Measurements from ENCODE around the gene CERS6. TPM values are rescaled to one million over a fixed set of nuclear protein-coding genes. Genes with fewer than 3 reads are reported as not detected.

The CERS6 gene
- total and polyA plus RNA-seq, 10 donors: 2.5 to 22.3 (median 12.8) TPM

DNA sequence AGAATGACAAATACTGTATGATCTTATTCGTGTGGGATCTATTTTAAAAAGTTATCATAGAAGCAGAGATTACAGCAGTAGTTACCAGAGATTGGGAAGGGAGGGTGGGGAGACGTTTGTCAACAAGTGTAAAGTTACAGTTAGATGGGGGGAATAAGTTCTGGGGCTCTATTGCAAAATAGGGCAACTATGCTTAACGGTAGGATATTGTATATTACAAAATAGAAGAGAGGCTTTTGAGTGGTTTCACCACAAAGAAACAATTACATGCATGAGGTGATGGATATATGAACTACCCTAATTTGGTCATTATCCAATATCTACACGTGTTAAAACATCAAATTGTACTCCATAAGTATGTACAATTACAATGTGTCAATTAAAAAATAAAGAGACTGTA, 223.0 kb downstream of the CERS6 start:
- 48 to 79% (median 66%) methylated on average over 4 of the region's 4 CpGs for WGBS, 5 donors
- Histone ChIP-seq H3K27me3 (replicated peaks in 1 of 7) (no peaks in the 10 kb centered on the region), H3K4me1 (no peaks in the 10 kb centered on the region), H3K36me3 (no peaks in the 10 kb centered on the region), H3K9me3 (no peaks in the 10 kb centered on the region), H3K27ac (no peak overlapping the region), H3K4me3 (no peak overlapping the region)
- DNase-seq: no peak
- intact Hi-C loops (cut with DNase I; ENCODE audit: low total_unique reads): no loop called here
- TF ChIP-seq POLR2A (IDR thresholded peaks at IDR 0.05) (no peak), POLR2AphosphoS5 (IDR thresholded peaks at IDR 0.05) (no peak)
- TF ChIP-seq, protein P1, sequence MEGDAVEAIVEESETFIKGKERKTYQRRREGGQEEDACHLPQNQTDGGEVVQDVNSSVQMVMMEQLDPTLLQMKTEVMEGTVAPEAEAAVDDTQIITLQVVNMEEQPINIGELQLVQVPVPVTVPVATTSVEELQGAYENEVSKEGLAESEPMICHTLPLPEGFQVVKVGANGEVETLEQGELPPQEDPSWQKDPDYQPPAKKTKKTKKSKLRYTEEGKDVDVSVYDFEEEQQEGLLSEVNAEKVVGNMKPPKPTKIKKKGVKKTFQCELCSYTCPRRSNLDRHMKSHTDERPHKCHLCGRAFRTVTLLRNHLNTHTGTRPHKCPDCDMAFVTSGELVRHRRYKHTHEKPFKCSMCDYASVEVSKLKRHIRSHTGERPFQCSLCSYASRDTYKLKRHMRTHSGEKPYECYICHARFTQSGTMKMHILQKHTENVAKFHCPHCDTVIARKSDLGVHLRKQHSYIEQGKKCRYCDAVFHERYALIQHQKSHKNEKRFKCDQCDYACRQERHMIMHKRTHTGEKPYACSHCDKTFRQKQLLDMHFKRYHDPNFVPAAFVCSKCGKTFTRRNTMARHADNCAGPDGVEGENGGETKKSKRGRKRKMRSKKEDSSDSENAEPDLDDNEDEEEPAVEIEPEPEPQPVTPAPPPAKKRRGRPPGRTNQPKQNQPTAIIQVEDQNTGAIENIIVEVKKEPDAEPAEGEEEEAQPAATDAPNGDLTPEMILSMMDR (IDR thresholded peaks at IDR 0.05 in 8 of 11, conservative IDR thresholded peaks at IDR 0.05 in 3 of 11): no peak

DNA sequence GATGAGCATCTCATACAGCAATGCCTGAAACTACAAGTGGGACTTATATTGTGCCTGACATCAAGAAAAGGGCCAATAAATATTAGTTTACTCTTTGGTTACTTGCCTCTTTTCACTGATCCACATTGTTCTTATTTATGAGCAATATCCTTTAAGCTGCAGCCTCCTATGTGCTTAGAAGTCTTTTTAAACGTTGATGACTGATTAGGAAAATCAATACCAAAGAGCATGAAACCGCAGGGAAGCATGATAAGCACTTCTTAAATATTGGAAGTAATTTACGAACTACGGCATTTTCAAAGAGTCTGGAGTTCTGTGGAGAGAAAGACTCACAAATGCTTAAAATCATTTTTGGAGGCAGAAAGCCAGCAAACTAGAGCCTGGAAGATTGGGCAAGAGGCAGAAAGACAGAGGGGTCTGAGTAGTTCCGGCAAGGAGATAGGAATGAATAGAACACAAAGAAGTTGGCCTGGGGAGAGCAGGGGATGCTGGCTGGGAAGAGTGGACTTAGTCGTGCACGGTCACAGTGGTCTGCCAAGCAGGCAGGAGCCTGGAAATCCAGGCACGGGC, 223.8 kb downstream of the CERS6 start:
- DNase-seq: no peak
- no peaks in the 10 kb centered on the region for H3K27me3 ChIP-seq (replicated peaks in 1 of 7)
- H3K4me3 ChIP-seq: no peak overlapping the region
- TF ChIP-seq POLR2A (IDR thresholded peaks at IDR 0.05) (no peak), POLR2AphosphoS5 (IDR thresholded peaks at IDR 0.05) (no peak)
- TF ChIP-seq, protein P1 (IDR thresholded peaks at IDR 0.05 in 8 of 11, conservative IDR thresholded peaks at IDR 0.05 in 3 of 11): no peak
- 80 to 90% (median 82%) methylated on average over 8 of the region's 8 CpGs for WGBS, 5 donors
- H3K9me3 ChIP-seq: no peaks in the 10 kb centered on the region
- intact Hi-C loops (cut with DNase I; ENCODE audit: low total_unique reads): no loop called here
- no peak overlapping the region for H3K27ac ChIP-seq
- H3K4me1 ChIP-seq: no peaks in the 10 kb centered on the region
- H3K36me3 ChIP-seq: no peaks in the 10 kb centered on the region

- intact Hi-C loops (cut with DNase I; ENCODE audit: low total_unique reads): no loop called here
- WGBS, 5 donors: 55 to 94% (median 72%) methylated on average over 1 of the region's 1 CpG
- TF ChIP-seq, protein P1 (IDR thresholded peaks at IDR 0.05 in 8 of 11, conservative IDR thresholded peaks at IDR 0.05 in 3 of 11): no peak
- TF ChIP-seq POLR2AphosphoS5 (IDR thresholded peaks at IDR 0.05): no peak
- no peak for TF ChIP-seq POLR2A (IDR thresholded peaks at IDR 0.05)
- no peak overlapping the region for H3K4me3 ChIP-seq
- H3K36me3 ChIP-seq: no peaks in the 10 kb centered on the region
- H3K9me3 ChIP-seq: no peaks in the 10 kb centered on the region
- no peak for DNase-seq
- H3K4me1 ChIP-seq: peaks cover 0 to 4% (median 0%) of the 10 kb centered on the region in 6 donors
- H3K27me3 ChIP-seq (replicated peaks in 1 of 7): no peaks in the 10 kb centered on the region
- H3K27ac ChIP-seq: no peak overlapping the region
These were observed 227.9 kb downstream of the CERS6 start for GRCh38 chr2:168683996-168684395.

DNA sequence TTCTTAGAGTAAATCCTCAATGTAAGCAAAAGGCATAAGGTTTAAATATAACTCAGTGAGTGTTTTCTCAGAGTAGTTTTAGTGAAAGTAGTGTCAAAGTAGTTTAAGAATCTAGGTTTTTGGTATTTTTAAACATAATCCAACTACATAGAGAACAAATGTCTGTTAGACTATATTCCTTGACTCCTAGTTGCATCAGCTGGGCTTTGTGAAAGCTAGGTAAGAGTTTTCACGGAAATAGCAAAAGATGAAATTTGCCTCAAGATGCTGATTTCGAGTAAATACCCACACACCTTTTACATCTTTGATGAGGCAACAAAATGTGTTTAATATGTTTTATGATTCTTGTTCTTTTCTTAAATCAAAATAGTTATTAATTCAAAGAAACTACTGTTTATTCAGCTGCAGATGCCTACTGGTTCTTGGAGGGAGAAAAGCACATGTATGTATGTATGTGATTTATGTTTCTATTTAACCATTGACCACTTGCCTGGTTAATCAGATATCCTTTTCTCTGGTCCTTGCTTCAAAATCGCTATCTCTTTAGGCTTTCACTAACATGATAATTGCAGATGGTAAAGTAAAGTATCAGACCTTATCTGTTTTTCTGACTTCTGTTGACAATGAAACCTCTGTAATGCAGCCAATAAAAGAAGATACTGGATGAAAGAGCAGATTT, 229.0 kb downstream of the CERS6 start:
- no peaks in the 10 kb centered on the region for H3K36me3 ChIP-seq

More for the DNA sequence above, 229.0 kb downstream of the CERS6 start:
- H3K4me3 ChIP-seq: no peak overlapping the region
- H3K4me1 ChIP-seq: peaks cover 0 to 4% (median 0%) of the 10 kb centered on the region in 6 donors
- H3K9me3 ChIP-seq: no peaks in the 10 kb centered on the region
- DNase-seq: no peak
- no peaks in the 10 kb centered on the region for H3K27me3 ChIP-seq (replicated peaks in 1 of 7)
- H3K27ac ChIP-seq: no peak overlapping the region
- intact Hi-C loops (cut with DNase I; ENCODE audit: low total_unique reads): no loop called here
- TF ChIP-seq POLR2A (IDR thresholded peaks at IDR 0.05) (no peak), POLR2AphosphoS5 (IDR thresholded peaks at IDR 0.05) (no peak)
- TF ChIP-seq, protein P1 (IDR thresholded peaks at IDR 0.05 in 8 of 11, conservative IDR thresholded peaks at IDR 0.05 in 3 of 11): no peak
- 85 to 93% (median 88%) methylated on average over 3 of the region's 3 CpGs for WGBS, 5 donors

All from spleen (tissue), 11 donors.